Left ventricle myocardium inferior (tissue), 1 donor: Measurements from ENCODE around the gene CTBP2. TPM values are rescaled to one million over a fixed set of nuclear protein-coding genes. Genes with fewer than 3 reads are reported as not detected.

Source experiments
- DNase-seq: peaks from one replicate; pipeline ENCODE4 v3.0.0-alpha.2; 2020
- H3K27ac ChIP-seq: fragments of 200-600 bp; replicated peaks from 2 replicates; pipeline ENCODE4 v1.8.0; 2021
- H3K27me3 ChIP-seq: fragments of 200-600 bp; 2 replicates; pipeline ENCODE4 v1.8.0; 2021; ENCODE audit warnings: low read depth
- H3K36me3 ChIP-seq: fragments of 200-600 bp; 2 replicates; pipeline ENCODE4 v1.8.0; 2021
- H3K4me1 ChIP-seq: fragments of 200-600 bp; 2 replicates; pipeline ENCODE4 v1.8.0; 2021
- H3K4me3 ChIP-seq: fragments of 200-600 bp; 2 replicates; pipeline ENCODE4 v1.8.0; 2021; ENCODE audit warnings: mild to moderate bottlenecking, moderate library complexity
- H3K9me3 ChIP-seq: fragments of 200-600 bp; replicated peaks from 2 replicates; pipeline ENCODE4 v1.8.0; 2021
- CTCF ChIP-seq: fragments of 200-600 bp; IDR thresholded peaks from 2 replicates; pipeline ENCODE4 v1.8.0; 2021; ENCODE audit warnings: antibody characterized with exemption, mild to moderate bottlenecking, borderline replicate concordance
- intact Hi-C: fragments of 100-400 bp; cut with micrococcal nuclease; formaldehyde crosslinking; loops from one replicate; pipeline ENCODE4 v1.11.0; 2022
- long read RNA-seq: library from polyadenylated mRNA; unstranded; transcript quantifications from one replicate; pipeline ENCODE4 v2.0.0, GENCODE V29; 2021
- total RNA-seq: library from RNA; stranded (reverse); fragmentation: NEBNext Ultra II Directional; extraction: Animal tissue kit (Norgen Biotek cat#: 25700); gene quantifications from one replicate; pipeline ENCODE4 v1.2.1, GENCODE V29; 2021
- donor health status: DM: no; HTN: yes; CAD: no; lungs with severe emphysema.

CTBP2 gene
- total RNA-seq: 29.1 TPM
- long read RNA-seq, full-length matches to known transcripts: 19 of 53 reads
- long read RNA-seq, partial matches to known transcripts: 4 of 53 reads
- long read RNA-seq, other reads (novel, unspliced or antisense): 30 of 53 reads

GRCh38 chr10:125159932-125160855, at the start of gene CTBP2:
CTBP2 (minus strand) TSS chr10:125160563.
- Histone ChIP-seq H3K27ac (peak within 1 kb of the TSS; percentile 98), H3K4me1 (peaks cover 54% of the 10 kb centered on the region), H3K27me3 (no peaks in the 10 kb centered on the region), H3K9me3 (no peaks in the 10 kb centered on the region), H3K36me3 (no peaks in the 10 kb centered on the region), H3K4me3 (peak within 1 kb of the TSS; percentile 93)
- DNase-seq: peak; percentile 64
- intact Hi-C loops: loop anchor here (10.0 kb wide), 1 partner anchor 115 kb away; no protein-coding TSS in a partner anchor
- TF ChIP-seq CTCF: no peak

GRCh38 chr10:125209591-125210355, 49.4 kb upstream of the CTBP2 start:
- H3K36me3 ChIP-seq: no peaks in the 10 kb centered on the region
- intact Hi-C loops: no loop called here
- no peaks in the 10 kb centered on the region for H3K4me1 ChIP-seq
- TF ChIP-seq CTCF: no peak
- peaks cover 4% of the 10 kb centered on the region for H3K9me3 ChIP-seq
- H3K27me3 ChIP-seq: no peaks in the 10 kb centered on the region
- H3K27ac ChIP-seq: no peak overlapping the region
- DNase-seq: no peak
- H3K4me3 ChIP-seq: no peak overlapping the region

GRCh38 chr10:125208854-125209565, 48.6 kb upstream of the CTBP2 start:
- H3K4me3 ChIP-seq: no peak overlapping the region
- no peak overlapping the region for H3K27ac ChIP-seq
- DNase-seq: no peak
- no peaks in the 10 kb centered on the region for H3K27me3 ChIP-seq
- intact Hi-C loops: no loop called here
- no peaks in the 10 kb centered on the region for H3K36me3 ChIP-seq
- no peaks in the 10 kb centered on the region for H3K4me1 ChIP-seq
- no peaks in the 10 kb centered on the region for H3K9me3 ChIP-seq
- TF ChIP-seq CTCF: no peak

GRCh38 chr10:125206623-125207022, 46.3 kb upstream of the CTBP2 start:
- Histone ChIP-seq H3K27me3 (no peaks in the 10 kb centered on the region), H3K4me1 (no peaks in the 10 kb centered on the region), H3K4me3 (no peak overlapping the region), H3K9me3 (no peaks in the 10 kb centered on the region), H3K27ac (no peak overlapping the region), H3K36me3 (no peaks in the 10 kb centered on the region)
- no peak for TF ChIP-seq CTCF
- intact Hi-C loops: no loop called here
- no peak for DNase-seq

GRCh38 chr10:125205431-125205830, 45.1 kb upstream of the CTBP2 start:
- Histone ChIP-seq H3K27ac (no peak overlapping the region), H3K27me3 (peaks cover 3% of the 10 kb centered on the region), H3K36me3 (no peaks in the 10 kb centered on the region), H3K4me1 (no peaks in the 10 kb centered on the region), H3K9me3 (no peaks in the 10 kb centered on the region), H3K4me3 (no peak overlapping the region)
- DNase-seq: no peak
- TF ChIP-seq CTCF: no peak
- intact Hi-C loops: no loop called here
